Measurements from ENCODE around the gene STAP1.
"Not testable (repeated sequence)": the region's sequence is repeated elsewhere in the genome, so short reads cannot be mapped to it uniquely, and the experiment has no call there.

Gene STAP1

GRCh38 chr4:67558493-67558892 lies at the start of gene STAP1:
STAP1 (plus strand) TSS chr4:67558727; CDS start chr4:67558810, 83 bp downstream.
- no peak for DNase-seq (ENCODE audit: low read depth in 1 of 2, low spot score in 1 of 2)

GRCh38 chr4:67512501-67512900 lies 46.0 kb upstream of the STAP1 start:
- no peak for DNase-seq (ENCODE audit: low read depth in 1 of 2, low spot score in 1 of 2)

- DNase-seq (ENCODE audit: low read depth in 1 of 2, low spot score in 1 of 2), result no peak
Observed at GRCh38 chr4:67520141-67520540, 38.4 kb upstream of the STAP1 start.

GRCh38 chr4:67521506-67521905 lies 37.0 kb upstream of the STAP1 start:
- DNase-seq (ENCODE audit: low read depth in 1 of 2, low spot score in 1 of 2), result no peak

GRCh38 chr4:67522230-67522629 lies 36.3 kb upstream of the STAP1 start:
- no peak for DNase-seq (ENCODE audit: low read depth in 1 of 2, low spot score in 1 of 2)

- no peak for DNase-seq (ENCODE audit: low read depth in 1 of 2, low spot score in 1 of 2)
Observed at GRCh38 chr4:67522851-67523671, 35.5 kb upstream of the STAP1 start.

- not testable (repeated sequence) for DNase-seq (ENCODE audit: low read depth in 1 of 2, low spot score in 1 of 2)
Observed at GRCh38 chr4:67524140-67524539, 34.4 kb upstream of the STAP1 start.

GRCh38 chr4:67531379-67531962 lies 27.1 kb upstream of the STAP1 start:
- DNase-seq (ENCODE audit: low read depth in 1 of 2, low spot score in 1 of 2), result no peak

GRCh38 chr4:67532397-67532796 lies 26.1 kb upstream of the STAP1 start:
- DNase-seq (ENCODE audit: low read depth in 1 of 2, low spot score in 1 of 2), result not testable (repeated sequence)

GRCh38 chr4:67533112-67533511 lies 25.4 kb upstream of the STAP1 start:
- no peak for DNase-seq (ENCODE audit: low read depth in 1 of 2, low spot score in 1 of 2)

GRCh38 chr4:67535280-67535840 lies 23.2 kb upstream of the STAP1 start:
- no peak for DNase-seq (ENCODE audit: low read depth in 1 of 2, low spot score in 1 of 2)

GRCh38 chr4:67539830-67540229 lies 18.7 kb upstream of the STAP1 start:
- no peak for DNase-seq (ENCODE audit: low read depth in 1 of 2, low spot score in 1 of 2)

- DNase-seq (ENCODE audit: low read depth in 1 of 2, low spot score in 1 of 2), result no peak
Observed at GRCh38 chr4:67542076-67542475, 16.5 kb upstream of the STAP1 start.

- DNase-seq (ENCODE audit: low read depth in 1 of 2, low spot score in 1 of 2), result peak; percentile 77 to 82
Observed at GRCh38 chr4:67545199-67546003, 13.1 kb upstream of the STAP1 start, which contains the start of gene CENPC. CENPC (minus strand) TSS chr4:67545503; CDS start chr4:67545355, 148 bp downstream.

GRCh38 chr4:67546004-67546356 lies 12.5 kb upstream of the STAP1 start:
- no peak for DNase-seq (ENCODE audit: low read depth in 1 of 2, low spot score in 1 of 2)

GRCh38 chr4:67546971-67547370 lies 11.6 kb upstream of the STAP1 start:
- no peak for DNase-seq (ENCODE audit: low read depth in 1 of 2, low spot score in 1 of 2)

- DNase-seq (ENCODE audit: low read depth in 1 of 2, low spot score in 1 of 2), result no peak
Observed at GRCh38 chr4:67549123-67549522, 9.4 kb upstream of the STAP1 start.

GRCh38 chr4:67550451-67550850 lies 8.1 kb upstream of the STAP1 start:
- no peak for DNase-seq (ENCODE audit: low read depth in 1 of 2, low spot score in 1 of 2)

GRCh38 chr4:67550857-67551256 lies 7.7 kb upstream of the STAP1 start:
- no peak for DNase-seq (ENCODE audit: low read depth in 1 of 2, low spot score in 1 of 2)

- not testable (repeated sequence) for DNase-seq (ENCODE audit: low read depth in 1 of 2, low spot score in 1 of 2)
Observed at GRCh38 chr4:67552146-67552792, 6.3 kb upstream of the STAP1 start.

- DNase-seq (ENCODE audit: low read depth in 1 of 2, low spot score in 1 of 2), result no peak
Observed at GRCh38 chr4:67554096-67554495, 4.4 kb upstream of the STAP1 start.

All from stimulated activated CD4-positive, alpha-beta T cell treated with anti-CD3 and anti-CD28 coated beads, Interleukin-15, amount 100 ng/mL, for 1 hour (primary cell).